DOHH2 (cell line): Measurements from ENCODE around the gene TMEM181.

ENCODE experiments used
- CTCF ChIP-seq: fragments of 200-600 bp; sonication (generic); IDR thresholded peaks from one replicate; pipeline ENCODE4 v1.5.1; 2014; ENCODE audit warnings: antibody characterized with exemption, mild to moderate bottlenecking, low read depth, low read length; ENCODE audit not compliant: poor library complexity, severe bottlenecking
- EZH2phosphoT487 ChIP-seq: fragments of 200-600 bp; sonication (generic); IDR thresholded peaks from 2 replicates; pipeline ENCODE4 v1.6.1; 2017; ENCODE audit warnings: borderline replicate concordance, mild to moderate bottlenecking, antibody characterized with exemption, low read length, moderate library complexity, mixed read lengths

- TF ChIP-seq CTCF, result no peak
- no peak for TF ChIP-seq EZH2phosphoT487
These were observed 75.7 kb downstream of the TMEM181 start for GRCh38 chr6:158635427-158636073.
